HG03460 (cell line): ENCODE results near the gene PIGK.
"Not testable (repeated sequence)": the region's sequence is repeated elsewhere in the genome, so short reads cannot be mapped to it uniquely, and the experiment has no call there.

Experiments used
- ATAC-seq: cut with Tn5 transposase; IDR thresholded peaks from one replicate; pipeline ENCODE4 v1.9.1; 2021; ENCODE audit not compliant: unreplicated experiment

The PIGK gene

DNA sequence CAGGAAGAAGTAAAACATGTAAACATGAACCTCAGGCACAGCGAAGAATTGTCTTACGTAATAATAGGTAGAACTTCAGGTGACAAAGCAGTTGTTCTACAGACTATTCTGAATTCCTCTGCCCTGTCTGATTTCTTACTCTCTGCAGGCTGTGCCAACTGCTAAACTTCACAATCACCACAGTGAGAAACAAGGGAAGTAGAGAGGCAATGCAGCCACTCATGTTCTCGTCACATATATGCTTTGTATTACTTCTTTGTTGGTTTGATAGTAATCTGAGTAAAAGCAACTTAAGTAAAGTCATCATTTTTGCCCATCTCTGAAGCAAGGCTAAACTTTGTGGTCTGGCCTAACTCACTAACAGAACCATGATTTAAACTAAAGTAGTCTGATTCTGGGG, 21.9 kb downstream of the PIGK start:
- no peak for ATAC-seq

DNA sequence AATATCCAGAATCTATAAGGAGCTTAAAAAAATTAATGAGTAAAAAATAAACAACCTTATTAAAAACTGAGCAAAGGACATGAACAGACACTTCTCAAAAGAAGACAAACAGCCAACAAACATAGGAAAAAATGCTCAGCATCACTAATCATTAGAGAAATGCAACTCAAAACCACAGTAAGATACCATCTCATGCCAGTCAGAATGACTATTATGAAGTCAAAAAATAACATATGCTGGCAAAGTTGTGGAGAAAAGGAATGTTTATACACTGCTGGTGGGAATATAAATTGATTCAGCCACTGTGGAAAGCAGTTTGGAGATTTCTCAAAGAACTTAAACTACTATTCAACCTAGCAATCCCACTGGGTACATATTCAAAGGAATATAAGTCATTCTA, 25.3 kb downstream of the PIGK start:
- ATAC-seq, result no peak

DNA sequence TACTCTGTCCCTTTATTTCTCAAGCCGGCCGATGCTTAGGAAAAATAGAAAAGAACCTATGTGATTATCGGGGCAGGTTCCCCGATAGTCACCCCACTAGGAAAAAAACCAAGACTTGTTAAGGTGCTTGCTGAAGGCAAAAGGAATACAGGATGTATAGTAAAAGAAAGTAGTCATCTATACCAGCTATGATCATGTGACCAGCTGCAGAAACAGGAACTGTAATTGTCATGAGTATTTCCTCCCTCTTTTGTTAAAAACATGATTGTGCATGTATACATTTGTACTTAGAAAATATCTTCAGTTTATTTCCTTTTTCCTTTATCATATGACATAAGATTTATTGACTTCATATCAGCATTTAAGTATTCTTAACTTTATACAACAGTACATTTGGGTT, 30.5 kb downstream of the PIGK start:
- no peak for ATAC-seq

DNA sequence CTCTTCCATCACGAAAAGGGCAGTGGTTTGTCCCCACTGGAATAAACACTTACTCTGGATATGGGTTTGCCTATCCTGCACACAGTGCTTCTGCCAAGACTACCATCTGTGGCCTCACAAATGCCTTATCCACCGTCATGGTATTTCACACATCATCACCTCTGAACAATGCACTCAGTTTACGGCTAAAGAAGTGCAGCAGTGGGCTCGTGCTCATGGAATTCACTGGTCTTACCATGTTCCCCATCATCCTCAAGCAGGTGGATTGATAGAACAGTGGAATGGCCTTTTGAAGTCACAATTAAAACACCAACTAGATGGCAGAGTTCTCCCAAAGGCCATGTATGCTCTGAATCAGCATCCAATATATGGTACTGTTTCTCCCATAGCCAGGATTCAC, 32.3 kb downstream of the PIGK start:
- not testable (repeated sequence) for ATAC-seq

DNA sequence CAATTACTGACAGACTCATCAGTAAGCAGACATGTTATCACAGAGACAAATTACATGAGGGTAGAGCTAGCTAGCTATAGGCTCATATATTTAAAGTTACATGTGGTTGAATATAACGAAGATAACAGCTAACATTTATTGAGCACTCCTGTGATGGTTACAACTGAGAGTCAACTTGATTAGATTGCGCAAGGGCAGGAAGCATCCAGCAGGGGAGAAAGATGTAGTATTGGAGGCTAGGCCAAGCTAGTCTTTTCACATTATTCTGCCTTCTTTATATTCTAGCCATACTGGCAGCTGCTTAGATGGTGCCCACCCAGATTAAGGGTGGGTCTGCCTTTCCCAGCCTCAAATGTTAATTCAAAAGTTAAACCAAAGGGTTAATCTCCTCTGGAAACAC, 37.1 kb downstream of the PIGK start:
- ATAC-seq, result no peak

DNA sequence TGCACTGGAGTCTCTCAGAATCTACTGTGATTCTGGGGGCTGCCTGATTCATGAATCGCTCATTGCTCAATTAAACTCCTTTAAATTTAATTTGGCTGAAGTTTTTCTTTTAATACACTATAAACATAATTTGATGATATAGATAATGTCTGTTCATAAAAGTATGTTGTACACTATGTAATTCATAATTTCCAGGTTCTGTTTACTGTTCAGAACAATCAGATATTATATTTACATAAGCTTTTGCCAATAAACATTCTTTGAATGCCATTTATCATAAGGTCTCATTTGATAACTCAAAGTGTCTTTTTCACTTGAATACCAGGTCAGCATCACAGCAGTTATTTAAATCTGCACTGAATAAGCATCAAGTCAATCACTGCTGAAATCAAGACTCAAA, 39.6 kb downstream of the PIGK start:
- ATAC-seq, result no peak

DNA sequence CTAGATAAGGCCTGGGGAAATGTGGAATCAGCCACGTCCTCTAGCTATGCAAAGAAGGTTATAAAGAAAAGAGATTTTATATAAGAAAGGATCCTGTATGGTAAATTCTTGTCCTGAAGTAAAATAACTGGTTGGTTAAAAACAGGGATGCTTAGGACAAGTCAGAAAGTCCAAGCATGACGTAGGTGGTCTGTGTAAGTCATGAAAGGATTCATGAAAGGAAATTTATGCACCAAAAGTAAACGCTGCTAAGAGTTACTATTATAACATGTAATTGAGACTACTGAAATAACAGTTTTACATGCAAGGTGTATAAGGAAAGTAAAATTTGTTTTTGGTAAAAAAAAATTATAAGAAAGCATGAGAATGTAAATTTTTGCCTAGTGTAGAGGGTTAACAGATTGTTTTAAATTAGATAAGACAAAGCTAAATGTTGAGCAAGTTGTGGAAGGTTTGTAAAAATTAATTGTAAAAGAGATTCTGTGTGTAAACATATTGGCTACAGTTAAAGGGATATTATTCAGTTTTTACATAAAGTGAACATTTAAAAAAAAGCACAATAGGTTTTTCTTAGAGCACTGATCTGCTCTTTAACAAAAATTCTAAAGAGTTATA, 43.9 kb downstream of the PIGK start:
- ATAC-seq, result no peak

DNA sequence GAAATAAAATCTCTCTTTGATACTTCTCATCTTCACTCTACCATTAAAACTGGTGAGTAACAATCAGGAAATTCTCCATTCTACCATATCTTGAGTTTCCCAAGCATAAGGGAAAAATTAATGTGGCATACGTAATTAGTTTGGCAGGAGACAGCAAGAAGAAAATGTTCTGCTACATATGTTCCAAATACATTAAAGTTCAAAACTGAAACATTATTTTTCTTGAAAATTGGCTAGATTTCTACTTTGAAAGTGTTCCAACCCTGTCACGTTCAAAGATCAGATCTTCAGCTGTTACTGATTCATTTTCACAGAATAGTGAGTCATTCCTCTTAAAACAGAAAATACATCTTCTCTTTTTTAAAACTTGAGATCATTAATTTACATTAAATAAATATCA, 48.5 kb downstream of the PIGK start:
- no peak for ATAC-seq

DNA sequence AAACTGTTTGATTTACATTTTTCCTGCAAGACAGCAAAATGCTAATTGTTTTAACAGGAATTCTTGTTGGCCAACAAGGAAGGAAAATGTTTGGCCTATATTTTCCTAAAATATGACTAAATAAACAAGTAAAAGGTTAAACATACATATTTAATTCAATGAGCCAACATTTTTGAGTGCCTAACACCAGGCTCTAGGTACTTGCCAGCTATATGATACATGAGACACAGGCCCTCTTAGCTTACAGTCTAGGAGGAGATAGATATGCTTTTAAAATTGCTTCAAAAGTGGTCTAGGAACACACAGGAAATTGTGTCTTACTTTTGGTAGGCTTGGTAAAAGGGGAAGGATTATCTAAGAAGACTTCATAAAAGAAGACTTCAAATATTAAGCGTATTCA, 50.9 kb downstream of the PIGK start:
- ATAC-seq, result no peak

DNA sequence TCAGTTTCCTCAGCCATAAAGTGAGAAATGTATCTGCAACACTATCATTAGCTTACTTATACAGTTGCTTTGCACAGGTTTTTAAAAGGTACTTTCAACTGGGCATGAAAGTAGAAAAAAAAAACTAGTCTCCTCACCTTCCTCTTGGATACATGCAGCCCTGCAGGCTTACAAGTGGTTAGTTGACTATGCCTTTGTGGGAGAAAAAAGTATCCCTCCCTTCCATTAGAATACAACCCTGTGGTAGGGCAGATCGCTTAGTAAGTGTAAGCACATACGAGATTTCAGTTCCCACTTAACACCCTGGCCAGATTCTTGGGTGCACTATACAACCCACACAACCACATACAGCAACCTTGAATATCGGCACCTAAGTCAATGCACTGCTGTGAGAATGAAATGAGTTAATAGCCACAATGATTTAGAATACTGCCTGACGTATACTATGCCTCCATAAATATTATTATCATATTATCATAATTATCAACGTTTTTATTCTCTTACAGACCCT, 54.7 kb downstream of the PIGK start:
- no peak for ATAC-seq

DNA sequence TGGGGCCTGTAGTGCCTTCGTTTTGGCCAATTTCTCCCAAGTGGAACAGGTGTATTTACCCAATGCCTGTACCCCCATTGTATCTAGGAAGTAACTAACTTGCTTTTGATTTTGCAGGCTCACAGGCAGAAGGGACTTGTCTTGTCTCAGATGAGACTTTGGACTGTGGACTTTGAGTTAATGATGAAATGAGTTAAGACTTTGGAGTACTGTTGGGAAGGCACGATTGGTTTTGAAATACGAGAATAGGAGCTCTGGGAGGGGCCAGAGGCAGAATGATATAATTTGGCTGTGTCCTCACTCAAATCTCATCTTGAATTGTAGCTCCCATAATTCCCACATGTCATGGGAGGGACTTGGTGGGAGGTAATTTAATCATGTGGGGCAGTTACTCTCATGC, 59.5 kb downstream of the PIGK start:
- not testable (repeated sequence) for ATAC-seq

DNA sequence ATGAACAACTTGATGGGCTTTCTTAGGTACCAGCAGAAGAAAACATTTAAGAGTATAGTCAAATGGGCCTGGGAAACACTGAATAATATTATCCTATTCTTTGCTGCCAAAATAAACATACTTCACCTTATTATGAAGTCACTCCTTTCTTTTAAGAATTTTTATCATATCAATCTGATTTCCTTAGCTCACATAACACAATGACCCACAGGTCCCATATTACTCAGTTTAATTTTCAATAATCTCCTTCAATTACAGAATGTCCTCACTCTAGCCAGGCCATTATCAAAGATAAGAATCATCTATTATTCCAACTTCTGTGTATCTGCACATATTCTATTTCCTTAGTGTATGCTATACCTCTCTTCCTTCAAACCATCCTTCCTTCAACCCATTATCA, 63.0 kb downstream of the PIGK start:
- no peak for ATAC-seq

DNA sequence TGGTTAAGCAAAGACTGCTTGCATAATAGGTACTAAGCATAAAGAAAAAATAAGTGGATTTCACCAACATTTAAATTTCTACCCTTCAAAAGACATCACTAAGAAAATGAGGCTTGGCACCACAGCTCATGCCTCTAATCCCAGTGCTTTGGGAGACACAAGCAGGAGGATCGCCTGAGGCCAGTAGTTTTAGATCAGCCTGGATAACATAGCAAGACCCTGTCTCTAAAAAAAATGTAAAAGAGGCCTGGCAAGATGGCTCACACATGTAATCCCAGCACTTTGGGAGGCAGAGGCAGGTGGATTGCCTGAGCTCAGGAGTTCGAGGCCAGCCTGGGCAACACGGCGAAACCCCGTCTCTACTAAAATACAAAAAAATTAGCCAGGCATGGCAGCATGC, 73.0 kb downstream of the PIGK start:
- no peak for ATAC-seq

DNA sequence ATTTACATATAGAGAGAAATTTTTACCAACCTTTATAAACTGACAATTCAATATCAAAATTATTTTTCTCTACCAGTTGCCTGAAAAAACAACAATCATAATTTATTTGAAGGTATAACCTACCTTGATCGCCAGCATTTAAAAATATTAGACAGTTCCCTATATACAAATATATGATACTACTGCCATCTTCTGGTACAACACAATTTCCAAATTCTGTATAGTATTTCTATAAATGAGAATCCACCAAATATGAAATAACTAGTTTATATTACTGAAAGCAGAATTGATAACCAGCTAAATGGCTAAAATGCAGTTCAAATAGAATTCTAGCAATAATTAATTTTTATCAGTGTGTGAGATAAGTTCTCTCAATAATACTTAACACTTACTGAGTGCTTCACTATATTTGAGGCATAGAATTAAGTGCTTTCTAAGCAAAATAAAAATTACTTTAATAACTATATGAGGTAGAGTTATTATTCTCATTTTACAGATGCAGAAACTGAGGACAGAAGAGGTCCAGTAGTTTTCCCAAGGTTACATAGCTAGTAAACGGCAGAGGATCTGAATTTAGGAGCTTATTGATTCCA, 75.6 kb downstream of the PIGK start:
- no peak for ATAC-seq

DNA sequence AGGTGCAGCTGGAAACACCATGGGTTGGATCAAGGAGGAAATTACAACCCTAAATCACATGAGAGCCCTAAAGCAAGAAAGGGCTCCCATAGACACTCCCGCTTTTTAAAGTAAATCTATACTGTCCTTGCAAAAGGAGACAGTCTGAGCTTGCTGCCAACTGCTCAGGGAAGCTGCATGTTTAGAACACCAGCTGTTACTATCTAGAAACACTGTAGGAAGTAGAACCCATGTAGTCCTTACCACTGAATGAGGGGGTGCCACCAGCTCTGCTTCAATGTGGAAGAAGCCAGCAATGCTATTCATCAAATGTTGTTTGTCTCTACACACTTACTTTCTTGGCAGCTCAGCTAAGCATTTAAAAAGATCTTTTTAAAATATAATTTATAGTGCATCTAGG, 79.8 kb downstream of the PIGK start:
- ATAC-seq, result no peak

DNA sequence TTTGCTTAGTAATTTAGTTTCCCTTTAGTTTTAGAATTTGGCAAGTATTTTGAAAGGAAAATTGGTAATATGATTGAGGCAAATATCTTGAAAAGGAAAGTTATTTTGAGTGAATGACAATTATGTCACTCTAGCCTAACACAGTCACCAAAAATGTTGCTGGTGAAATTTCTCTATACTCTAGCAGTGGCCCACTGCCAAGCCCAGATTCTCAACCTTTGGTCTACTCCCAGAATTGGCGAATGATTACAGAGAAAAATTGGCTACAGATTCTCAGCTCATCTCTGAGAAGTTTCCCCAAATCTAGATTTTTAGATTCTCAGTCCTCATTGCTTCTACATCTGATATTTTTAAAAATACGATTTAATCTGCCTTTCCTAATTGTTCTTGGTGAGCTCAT, 84.9 kb downstream of the PIGK start:
- ATAC-seq, result no peak

DNA sequence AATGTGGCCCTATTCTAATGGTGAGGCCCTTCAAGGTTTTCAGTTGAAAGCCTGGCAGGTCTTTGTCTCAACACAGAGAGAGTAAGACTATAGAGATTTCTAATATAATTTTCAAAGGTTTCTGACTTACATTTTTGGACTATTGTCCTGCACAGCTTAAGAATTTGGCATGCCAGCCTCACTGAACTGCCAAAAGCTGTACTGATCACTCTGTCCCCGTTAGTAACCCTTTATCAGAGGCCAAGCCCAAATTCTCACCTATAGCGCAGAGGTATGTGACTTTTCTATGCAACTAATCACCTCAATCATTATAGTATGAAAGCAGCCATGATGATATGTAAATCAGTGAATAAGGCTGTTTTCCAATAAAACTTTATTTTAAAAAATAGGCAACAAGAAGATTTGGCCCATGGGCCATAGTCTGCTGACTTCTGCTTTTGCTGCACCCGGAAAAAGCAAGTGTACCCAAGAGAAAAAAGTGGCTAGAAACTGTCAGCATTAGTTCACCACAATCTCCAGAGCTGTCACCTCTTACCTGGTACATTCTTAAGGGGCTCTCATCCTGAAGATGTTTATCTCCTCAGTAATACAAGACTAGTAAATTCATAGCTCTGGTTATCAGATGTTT, 85.4 kb downstream of the PIGK start:
- ATAC-seq, result no peak

DNA sequence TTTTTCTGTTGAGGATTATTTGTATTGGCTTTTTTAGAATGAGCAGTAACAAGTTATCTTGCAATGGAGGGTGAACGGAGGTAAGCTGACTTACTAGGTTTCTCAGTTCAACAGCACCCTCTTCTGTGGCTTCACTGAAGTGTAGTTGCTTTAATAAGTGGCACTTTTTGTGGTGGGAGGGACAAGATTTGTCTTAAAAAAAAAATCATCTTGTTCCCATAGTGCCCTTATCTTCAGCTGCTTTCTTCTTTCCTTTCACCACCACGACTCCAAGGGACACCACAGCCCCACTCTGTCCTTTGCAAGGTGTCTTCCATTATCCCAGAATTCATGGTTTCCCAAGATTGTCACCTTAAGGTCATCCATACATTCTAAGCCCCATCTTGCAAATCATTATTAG, 92.9 kb downstream of the PIGK start:
- peak; percentile 75 for ATAC-seq

DNA sequence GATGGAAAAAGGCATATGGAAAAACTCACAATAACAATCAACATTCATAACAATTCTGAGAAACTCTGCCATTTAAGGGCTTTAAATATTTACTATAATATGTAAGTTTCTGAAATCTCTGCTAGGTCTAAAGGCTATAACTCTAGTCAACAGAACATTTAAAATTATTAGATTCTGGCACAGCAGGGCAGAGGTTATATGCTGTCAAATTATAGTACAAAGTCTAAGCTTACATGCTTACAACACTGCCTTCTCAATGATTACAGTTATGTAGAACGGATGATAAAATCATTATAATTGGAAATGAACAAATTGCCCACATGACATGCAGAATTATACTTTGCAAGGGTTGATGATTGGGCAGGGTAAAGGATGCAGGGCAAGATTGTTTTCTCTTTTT, 97.7 kb downstream of the PIGK start:
- ATAC-seq, result no peak

DNA sequence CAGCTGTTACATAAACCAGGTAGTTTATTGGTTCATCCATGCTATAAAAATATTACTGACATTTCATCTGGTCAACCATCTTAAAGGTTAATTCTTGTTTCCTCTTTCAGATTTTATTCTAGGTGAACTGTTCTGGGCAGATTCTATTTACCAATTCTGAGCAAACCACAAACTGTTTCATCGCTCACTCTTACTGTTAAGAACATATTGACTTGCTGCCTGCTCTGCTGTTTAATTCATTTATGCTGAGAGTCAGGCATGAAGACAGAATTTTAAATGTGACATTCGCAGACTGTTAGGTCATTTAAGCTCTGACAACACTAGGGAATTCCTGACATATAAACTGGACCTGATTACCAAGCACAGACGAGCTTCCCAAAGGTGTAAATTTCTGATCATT, 98.3 kb downstream of the PIGK start:
- no peak for ATAC-seq

DNA sequence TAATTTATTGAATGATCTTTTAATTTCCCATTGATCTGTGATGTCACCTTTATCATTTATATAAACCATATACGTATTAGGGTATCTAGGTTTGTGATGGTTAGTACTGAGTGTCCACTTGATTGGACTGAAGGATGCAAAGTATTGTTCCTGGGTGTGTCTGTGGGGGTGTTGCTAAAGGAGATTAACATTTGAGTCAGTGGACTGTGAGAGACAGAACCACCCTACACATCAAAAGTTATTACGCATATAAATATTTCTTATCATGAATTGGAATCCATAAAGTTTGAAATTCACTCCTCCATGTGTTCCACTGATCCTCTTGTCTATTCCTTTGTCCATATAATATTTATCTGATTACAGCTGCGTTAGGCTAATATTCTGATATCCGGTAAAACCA, 100.5 kb downstream of the PIGK start:
- no peak for ATAC-seq

DNA sequence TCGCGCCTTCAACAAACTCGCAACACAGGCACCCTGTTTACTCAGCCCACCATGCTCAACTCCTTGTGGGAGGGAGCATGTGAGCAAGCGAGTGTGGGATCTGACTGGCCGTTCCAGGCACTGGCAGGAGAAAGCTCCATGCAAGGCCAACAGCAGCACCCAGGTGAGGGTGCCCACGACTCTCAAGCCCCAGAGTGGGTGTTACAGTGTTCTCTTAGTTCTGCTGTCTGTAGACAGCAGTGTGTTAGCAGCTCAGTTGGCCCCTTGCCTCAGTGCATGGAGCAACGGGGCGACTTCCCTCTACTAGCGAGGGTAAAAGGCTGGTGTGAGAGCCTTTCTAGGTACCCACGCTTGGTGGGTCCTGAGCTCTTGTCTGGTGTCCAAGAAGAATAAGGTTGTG, 114.6 kb downstream of the PIGK start:
- ATAC-seq, result no peak

DNA sequence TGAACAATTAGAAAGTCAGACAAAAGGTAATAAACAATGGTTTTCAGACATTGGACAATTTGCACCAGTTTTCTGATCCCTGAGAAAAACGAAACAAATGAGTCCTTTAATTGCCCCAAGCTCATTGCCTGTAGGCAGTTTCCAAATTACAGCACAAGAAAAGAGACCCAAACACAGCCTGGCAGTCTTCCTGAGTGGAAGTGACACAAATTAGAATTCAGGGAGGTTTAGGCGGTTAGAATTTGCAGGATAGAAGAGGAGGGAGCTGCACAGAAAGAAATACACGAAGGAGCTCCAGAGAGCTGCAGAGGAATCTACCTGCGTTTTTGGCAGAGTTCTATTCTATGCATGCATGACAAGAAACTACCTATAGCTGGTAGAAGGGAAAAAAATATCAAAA, 115.7 kb downstream of the PIGK start:
- ATAC-seq, result no peak
